H9 (cell line): Measurements from ENCODE around the gene BICD1. TPM values are rescaled to one million over a fixed set of nuclear protein-coding genes. Genes with fewer than 3 reads are reported as not detected.

Source experiments
- DNase-seq: peaks from one replicate; pipeline ENCODE4 v3.0.0-alpha.2; 2017
- H2AFZ ChIP-seq: one replicate; pipeline ENCODE4 v1.6.1; 2013; ENCODE audit warnings: mild to moderate bottlenecking, low read length, control low read depth, moderate library complexity
- H2AK5ac ChIP-seq: 2 replicates; pipeline ENCODE4 v1.6.1; 2013; ENCODE audit warnings: low read length, control low read depth, mixed read lengths; ENCODE audit not compliant: insufficient read length
- H2BK120ac ChIP-seq: one replicate; pipeline ENCODE4 v1.6.1; 2013; ENCODE audit warnings: low read depth, mild to moderate bottlenecking, low read length, control low read depth, inconsistent platforms; ENCODE audit not compliant: poor library complexity, severe bottlenecking
- H2BK12ac ChIP-seq: 2 replicates; pipeline ENCODE4 v1.6.1; 2013; ENCODE audit warnings: low read length, control low read depth, mixed read lengths, low read depth; ENCODE audit not compliant: insufficient read length
- H2BK15ac ChIP-seq: 2 replicates; pipeline ENCODE4 v1.6.1; 2013; ENCODE audit warnings: low read depth, low read length, control low read depth
- H2BK20ac ChIP-seq: one replicate; pipeline ENCODE4 v1.6.1; 2013; ENCODE audit warnings: low read depth, mild to moderate bottlenecking, low read length, control low read depth, inconsistent platforms; ENCODE audit not compliant: poor library complexity, severe bottlenecking
- H2BK5ac ChIP-seq: 2 replicates; pipeline ENCODE4 v1.6.1; 2013; ENCODE audit warnings: low read length, control low read depth, mixed read lengths; ENCODE audit not compliant: insufficient read length
- H3K14ac ChIP-seq: 2 replicates; pipeline ENCODE4 v1.6.1; 2013; ENCODE audit warnings: low read length, control low read depth; ENCODE audit not compliant: insufficient read depth
- H3K18ac ChIP-seq: 2 replicates; pipeline ENCODE4 v1.6.1; 2013; ENCODE audit warnings: low read depth, mild to moderate bottlenecking, mixed read lengths, low read length, control low read depth; ENCODE audit not compliant: insufficient read length
- H3K23ac ChIP-seq: 2 replicates; pipeline ENCODE4 v1.6.1; 2013; ENCODE audit warnings: low read length, control low read depth, mixed read lengths, low read depth; ENCODE audit not compliant: insufficient read length
- H3K23me2 ChIP-seq: 2 replicates; pipeline ENCODE4 v1.6.1; 2013; ENCODE audit warnings: low read depth, mild to moderate bottlenecking, mixed read lengths, low read length, control low read depth; ENCODE audit not compliant: insufficient read length, poor library complexity, severe bottlenecking
- H3K27ac ChIP-seq: 2 replicates; pipeline ENCODE4 v1.5.1; 2013; ENCODE audit warnings: low read length, control low read depth, mixed read lengths, low read depth; ENCODE audit not compliant: insufficient read length
- H3K27me3 ChIP-seq: 2 replicates; pipeline ENCODE4 v1.6.1; 2013; ENCODE audit warnings: low read length, control low read depth, inconsistent platforms; ENCODE audit not compliant: insufficient read depth
- H3K4ac ChIP-seq: 2 replicates; pipeline ENCODE4 v1.6.1; 2013; ENCODE audit warnings: low read depth, mild to moderate bottlenecking, control low read depth, inconsistent platforms, low read length, moderate library complexity
- H3K4me1 ChIP-seq: 2 replicates; pipeline ENCODE4 v1.6.1; 2013; ENCODE audit warnings: low read length, control low read depth, inconsistent platforms; ENCODE audit not compliant: insufficient read depth
- H3K4me2 ChIP-seq: 2 replicates; pipeline ENCODE4 v1.6.1; 2013; ENCODE audit warnings: low read length, control low read depth, mixed read lengths; ENCODE audit not compliant: insufficient read length, insufficient read depth
- H3K56ac ChIP-seq: 2 replicates; pipeline ENCODE4 v1.6.1; 2013; ENCODE audit warnings: low read depth, mild to moderate bottlenecking, mixed read lengths, low read length, control low read depth; ENCODE audit not compliant: insufficient read length
- H3K79me1 ChIP-seq: 2 replicates; pipeline ENCODE4 v1.6.1; 2013; ENCODE audit warnings: low read depth, mild to moderate bottlenecking, moderate library complexity, low read length, control low read depth, inconsistent platforms; ENCODE audit not compliant: insufficient read depth, poor library complexity, severe bottlenecking
- H3K79me2 ChIP-seq: 2 replicates; pipeline ENCODE4 v1.6.1; 2013; ENCODE audit warnings: low read length, control low read depth, inconsistent platforms; ENCODE audit not compliant: insufficient read depth
- H3K9ac ChIP-seq: 2 replicates; pipeline ENCODE4 v1.6.1; 2013; ENCODE audit warnings: low read length, control low read depth, mixed read lengths; ENCODE audit not compliant: insufficient read length; ENCODE audit errors: extremely low read depth
- H3K9me3 ChIP-seq: one replicate; pipeline ENCODE4 v1.6.1; 2013; ENCODE audit warnings: low read depth, low read length, inconsistent platforms; ENCODE audit not compliant: control insufficient read depth
- H3T11ph ChIP-seq: one replicate; pipeline ENCODE4 v1.6.1; 2013; ENCODE audit warnings: mild to moderate bottlenecking, low read length, control low read depth, inconsistent platforms
- H4K20me1 ChIP-seq: one replicate; pipeline ENCODE4 v1.6.1; 2013; ENCODE audit not compliant: control insufficient read depth, insufficient read length, insufficient read depth
- H4K5ac ChIP-seq: 2 replicates; pipeline ENCODE4 v1.6.1; 2013; ENCODE audit warnings: low read depth, mild to moderate bottlenecking, mixed read lengths, low read length, control low read depth; ENCODE audit not compliant: insufficient read length
- H4K8ac ChIP-seq: replicated peaks from 2 replicates; pipeline ENCODE4 v1.6.1; 2013; ENCODE audit warnings: low read length, control low read depth, mixed read lengths, low read depth; ENCODE audit not compliant: insufficient read length
- H4K91ac ChIP-seq: 2 replicates; pipeline ENCODE4 v1.6.1; 2013; ENCODE audit warnings: low read depth, mild to moderate bottlenecking, moderate library complexity, mixed read lengths, low read length, control low read depth; ENCODE audit not compliant: insufficient read length
- H3K27ac Mint-ChIP-seq, 3 experiments: 2 replicates in 2 of 3; 3 replicates in 1 of 3; pipeline ENCODE4 v1.8.0; 2020 to 2021; ENCODE audit warnings: mixed read lengths in 3 of 3, mild to moderate bottlenecking in 1 of 3, moderate library complexity in 1 of 3
- H3K27me3 Mint-ChIP-seq: 2 replicates; pipeline ENCODE4 v1.8.0; 2021; ENCODE audit warnings: low read depth, mild to moderate bottlenecking, moderate library complexity, mixed read lengths
- H3K36me3 Mint-ChIP-seq, 3 experiments: 2 replicates in 2 of 3; 3 replicates in 1 of 3; pipeline ENCODE4 v1.8.0; 2020 to 2021; ENCODE audit warnings: low read depth in 3 of 3, mixed read lengths in 3 of 3; ENCODE audit not compliant: insufficient read depth in 1 of 3
- H3K4me1 Mint-ChIP-seq, 2 experiments: 2 replicates each; pipeline ENCODE4 v1.8.0; 2020; ENCODE audit warnings: mixed read lengths in 2 of 2
- H3K4me3 Mint-ChIP-seq, 2 experiments: 2 replicates in 1 of 2; 3 replicates in 1 of 2; pipeline ENCODE4 v1.8.0; 2020 to 2021; ENCODE audit warnings: mild to moderate bottlenecking in 2 of 2, mixed read lengths in 2 of 2, moderate library complexity in 1 of 2
- H3K9me3 Mint-ChIP-seq, 2 experiments: 2 replicates in 1 of 2; 3 replicates in 1 of 2; pipeline ENCODE4 v1.8.0; 2020; ENCODE audit warnings: mild to moderate bottlenecking in 2 of 2, mixed read lengths in 2 of 2, moderate library complexity in 1 of 2
- CTCF ChIP-seq: fragments of 200-600 bp; sonication (generic); conservative IDR thresholded peaks from 3 replicates; pipeline ENCODE4 v1.8.0; 2021; ENCODE audit warnings: antibody characterized with exemption, mild to moderate bottlenecking
- WGBS: extraction: QIAGEN DNeasy Blood & Tissue Kit; methylation state at CpG from one replicate; pipeline ENCODE4 v1.1.7; 2013; ENCODE audit warnings: missing lambda C conversion rate, low lambda C conversion rate, mixed read lengths; ENCODE audit not compliant: insufficient read length; ENCODE audit errors: extremely low coverage; 5-methylcytosine and 5-hydroxymethylcytosine counted together
- total RNA-seq: library from RNA; stranded (reverse); gene quantifications from 2 replicates; pipeline ENCODE4 v1.2.1, GENCODE V29; 2021

Gene BICD1
- total RNA-seq, 1 experiment from 2014 or later = 134 TPM

- Histone ChIP-seq H3K9ac (no peak overlapping the region), H4K5ac (no peak overlapping the region), H3K9me3 (no peaks in the 10 kb centered on the region), H2AK5ac (no peak overlapping the region), H3K27me3 (no peaks in the 10 kb centered on the region), H2BK5ac (no peak overlapping the region), H4K20me1 (no peaks in the 10 kb centered on the region), H3K4me2 (no peak overlapping the region), H3T11ph (no peak overlapping the region), H2BK15ac (no peak overlapping the region), H2AFZ (no peak overlapping the region), H3K4me1 (0 out of 2 replicates have a peak, but pooled peaks cover 1% of the 10 kb centered on the region), H2BK120ac (no peak overlapping the region), H3K18ac (no peak overlapping the region), H3K27ac (no peak overlapping the region), H3K23me2 (no peaks in the 10 kb centered on the region), H3K79me1 (no peaks in the 10 kb centered on the region), H3K4ac (no peak overlapping the region), H2BK12ac (no peak overlapping the region), H3K79me2 (no peaks in the 10 kb centered on the region), H4K91ac (no peak overlapping the region), H4K8ac (no peak overlapping the region), H3K14ac (no peak overlapping the region), H3K56ac (no peak overlapping the region), H3K23ac (no peak overlapping the region), H2BK20ac (no peak overlapping the region)
- H3K36me3 Mint-ChIP-seq = peaks cover 20 to 32% (median 28%) of the 10 kb centered on the region in 3 experiments; a peak in 6 of 7 replicates
- no peaks in the 10 kb centered on the region for H3K27me3 Mint-ChIP-seq
- no peak overlapping the region for H3K4me3 Mint-ChIP-seq
- no CpG with 5 or more reads among the region's 2 CpGs for WGBS
- H3K27ac Mint-ChIP-seq = no peak overlapping the region
- no peak for TF ChIP-seq CTCF
- no peak for DNase-seq
- H3K9me3 Mint-ChIP-seq = peaks cover 12 to 13% of the 10 kb centered on the region in 2 experiments
- H3K4me1 Mint-ChIP-seq = peaks cover under 1 to 5% of the 10 kb centered on the region in 2 experiments; a peak in 2 of 4 replicates
Measured at GRCh38 chr12:32235251-32235650, 128.6 kb downstream of the BICD1 start.
